Thyroid gland (tissue), 4 donors: ENCODE results near the gene SLC23A3. TPM values are rescaled to one million over a fixed set of nuclear protein-coding genes. Genes with fewer than 3 reads are reported as not detected.

Experiments used
- DNase-seq, 2 donors: peaks; one replicate each; pipeline ENCODE4 v3.0.0-alpha.2; 2019
- H3K27ac ChIP-seq, 3 donors: fragments of 200-600 bp; sonication (generic); 1 replicate in 2 of 3; 2 replicates in 1 of 3; pipeline ENCODE4 v1.5.1; 2016 to 2019; ENCODE audit warnings: mild to moderate bottlenecking in 1 of 3, moderate library complexity in 1 of 3
- H3K27me3 ChIP-seq: fragments of 200-600 bp; sonication (generic); one replicate; pipeline ENCODE4 v1.5.1; 2019
- H3K36me3 ChIP-seq, 2 donors: fragments of 200-600 bp; sonication (generic); one replicate each; pipeline ENCODE4 v1.5.1; 2016 to 2019
- H3K4me1 ChIP-seq, 2 donors: fragments of 200-600 bp; sonication (generic); one replicate each; pipeline ENCODE4 v1.5.1; 2017 to 2019
- H3K4me3 ChIP-seq, 3 donors: fragments of 200-600 bp; sonication (generic); replicated peaks in 1 of 3; 1 replicate in 2 of 3; 2 replicates in 1 of 3; pipeline ENCODE4 v1.5.1; 2016; ENCODE audit warnings: mild to moderate bottlenecking in 1 of 3
- H3K9me3 ChIP-seq: fragments of 200-600 bp; sonication (generic); one replicate; pipeline ENCODE4 v1.5.1; 2017
- POLR2A ChIP-seq, 2 donors: fragments of 450-650 bp; IDR thresholded peaks; one replicate each; pipeline ENCODE4 v1.6.1; 2017; ENCODE audit warnings: antibody characterized with exemption in 2 of 2, mild to moderate bottlenecking in 2 of 2, moderate library complexity in 1 of 2
- WGBS, 2 donors: methylation state at CpG; one replicate each; pipeline ENCODE4 v1.1.5; 2017; 5-methylcytosine and 5-hydroxymethylcytosine counted together
- intact Hi-C: fragments of 100-400 bp; cut with DNase I; formaldehyde crosslinking; loops from one replicate; pipeline ENCODE4 v1.15.1; 2023
- total RNA-seq, 4 donors: library from RNA; depleted of rRNA; stranded (reverse); fragments of >200 nt; gene quantifications; one replicate each; pipeline ENCODE4 v1.2.3, GENCODE V29; 2016
- TF ChIP-seq, protein P1 (sequence below), 6 experiments: fragments of 200-600 bp in 3 of 6; fragments of 450-650 bp in 3 of 6; sonication (generic) in 3 of 6; IDR thresholded peaks; one replicate each; pipeline ENCODE4 v1.5.1; 2016 to 2019; ENCODE audit warnings: antibody characterized with exemption in 6 of 6, mild to moderate bottlenecking in 2 of 6, inconsistent platforms in 1 of 6, moderate library complexity in 1 of 6

Gene SLC23A3
- total RNA-seq, 4 donors from 2014 or later: 1.1 to 3.9 (median 3.4) TPM

- no peaks in the 10 kb centered on the region for H3K27me3 ChIP-seq
- no peak overlapping the region for H3K27ac ChIP-seq
- WGBS, 2 donors: 87 to 94% methylated on average over 1 of the region's 1 CpG
- no peak overlapping the region for H3K4me3 ChIP-seq
- DNase-seq: no peak
- intact Hi-C loops: no loop called here
- H3K9me3 ChIP-seq: no peaks in the 10 kb centered on the region
- H3K4me1 ChIP-seq: peaks cover 0 to 5% of the 10 kb centered on the region in 2 donors
- H3K36me3 ChIP-seq: no peaks in the 10 kb centered on the region
- TF ChIP-seq POLR2A (IDR thresholded peaks at IDR 0.05): no peak
- TF ChIP-seq, protein P1, sequence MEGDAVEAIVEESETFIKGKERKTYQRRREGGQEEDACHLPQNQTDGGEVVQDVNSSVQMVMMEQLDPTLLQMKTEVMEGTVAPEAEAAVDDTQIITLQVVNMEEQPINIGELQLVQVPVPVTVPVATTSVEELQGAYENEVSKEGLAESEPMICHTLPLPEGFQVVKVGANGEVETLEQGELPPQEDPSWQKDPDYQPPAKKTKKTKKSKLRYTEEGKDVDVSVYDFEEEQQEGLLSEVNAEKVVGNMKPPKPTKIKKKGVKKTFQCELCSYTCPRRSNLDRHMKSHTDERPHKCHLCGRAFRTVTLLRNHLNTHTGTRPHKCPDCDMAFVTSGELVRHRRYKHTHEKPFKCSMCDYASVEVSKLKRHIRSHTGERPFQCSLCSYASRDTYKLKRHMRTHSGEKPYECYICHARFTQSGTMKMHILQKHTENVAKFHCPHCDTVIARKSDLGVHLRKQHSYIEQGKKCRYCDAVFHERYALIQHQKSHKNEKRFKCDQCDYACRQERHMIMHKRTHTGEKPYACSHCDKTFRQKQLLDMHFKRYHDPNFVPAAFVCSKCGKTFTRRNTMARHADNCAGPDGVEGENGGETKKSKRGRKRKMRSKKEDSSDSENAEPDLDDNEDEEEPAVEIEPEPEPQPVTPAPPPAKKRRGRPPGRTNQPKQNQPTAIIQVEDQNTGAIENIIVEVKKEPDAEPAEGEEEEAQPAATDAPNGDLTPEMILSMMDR (IDR thresholded peaks at IDR 0.05): no peak
Observed at GRCh38 chr2:219125886-219126270, 44.0 kb downstream of the SLC23A3 start.

DNA sequence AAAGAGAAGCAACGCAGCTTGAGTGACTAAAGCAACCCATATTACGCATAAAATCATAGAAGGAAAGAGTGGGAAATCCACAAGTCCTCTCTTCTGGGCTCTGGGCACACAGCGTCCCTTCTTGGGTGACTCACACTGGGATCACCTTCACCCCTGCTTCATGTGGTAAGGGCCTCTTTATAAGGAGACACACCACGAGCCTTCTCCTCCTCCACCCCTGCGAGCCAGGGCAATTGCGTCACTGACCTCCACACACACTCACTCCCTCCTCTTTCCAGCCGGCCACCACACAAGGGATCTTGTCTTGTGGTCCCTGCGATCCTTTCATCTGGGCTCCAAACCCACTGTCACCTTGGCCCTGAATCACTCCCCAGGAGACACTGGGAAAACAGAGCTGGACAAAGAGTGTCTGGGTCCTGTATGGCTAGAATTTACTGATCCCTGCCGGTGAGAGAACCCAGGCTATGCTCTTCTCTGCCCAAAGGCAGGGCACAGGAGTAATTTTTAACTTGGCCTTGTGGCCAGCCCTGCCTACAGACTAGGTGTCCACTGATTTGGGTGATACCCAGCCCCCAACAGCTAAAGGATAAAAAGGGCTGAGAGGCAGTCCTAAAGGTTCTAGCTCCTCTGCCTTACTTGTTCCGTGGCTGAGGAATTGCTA is 44.5 kb downstream of the SLC23A3 start:
- intact Hi-C loops: no loop called here
- no peaks in the 10 kb centered on the region for H3K36me3 ChIP-seq
- no peak for DNase-seq
- no peak overlapping the region for H3K27ac ChIP-seq
- no peaks in the 10 kb centered on the region for H3K9me3 ChIP-seq
- H3K27me3 ChIP-seq: no peaks in the 10 kb centered on the region
- H3K4me3 ChIP-seq: no peak overlapping the region
- WGBS, 2 donors: 85 to 87% methylated on average over 10 of the region's 10 CpGs
- peaks cover 0 to 5% of the 10 kb centered on the region in 2 donors for H3K4me1 ChIP-seq
- no peak for TF ChIP-seq POLR2A (IDR thresholded peaks at IDR 0.05)
- TF ChIP-seq, protein P1 (IDR thresholded peaks at IDR 0.05): no peak

GRCh38 chr2:219124381-219125110 is 45.3 kb downstream of the SLC23A3 start:
- Histone ChIP-seq H3K27me3 (no peaks in the 10 kb centered on the region), H3K4me1 (peaks cover 0 to 5% of the 10 kb centered on the region in 2 donors), H3K27ac (no peak overlapping the region), H3K36me3 (no peaks in the 10 kb centered on the region), H3K4me3 (no peak overlapping the region), H3K9me3 (no peaks in the 10 kb centered on the region)
- TF ChIP-seq, protein P1 (IDR thresholded peaks at IDR 0.05): no peak
- no peak for TF ChIP-seq POLR2A (IDR thresholded peaks at IDR 0.05)
- 74 to 79% methylated on average over 4 of the region's 4 CpGs for WGBS, 2 donors
- DNase-seq: no peak
- intact Hi-C loops: no loop called here

GRCh38 chr2:219123356-219124135 is 46.3 kb downstream of the SLC23A3 start:
- intact Hi-C loops: no loop called here
- WGBS, 2 donors: 93 to 94% methylated on average over 8 of the region's 8 CpGs
- H3K27ac ChIP-seq: no peak overlapping the region

More at GRCh38 chr2:219123356-219124135, 46.3 kb downstream of the SLC23A3 start:
- no peak overlapping the region for H3K4me3 ChIP-seq
- no peaks in the 10 kb centered on the region for H3K36me3 ChIP-seq
- peaks cover 0 to 5% of the 10 kb centered on the region in 2 donors for H3K4me1 ChIP-seq
- no peaks in the 10 kb centered on the region for H3K9me3 ChIP-seq
- no peaks in the 10 kb centered on the region for H3K27me3 ChIP-seq
- no peak for DNase-seq
- TF ChIP-seq, protein P1 (IDR thresholded peaks at IDR 0.05): no peak
- no peak for TF ChIP-seq POLR2A (IDR thresholded peaks at IDR 0.05)
